M059J (cell line): ENCODE results near the gene PUM2. TPM values are rescaled to one million over a fixed set of nuclear protein-coding genes. Genes with fewer than 3 reads are reported as not detected.

Experiments
- DNase-seq: peaks from one replicate; pipeline ENCODE4 v3.0.0-alpha.2; 2012; ENCODE audit warnings: low read depth
- total RNA-seq: library from RNA; depleted of rRNA; stranded (reverse); fragments of >200 nt; shearing (Covaris generic); gene quantifications from 2 replicates; pipeline ENCODE4 v1.2.3, GENCODE V29; 2014; rRNA removed

PUM2 gene
- total RNA-seq, 1 experiment from 2014 or later, result 25.6 TPM

DNA sequence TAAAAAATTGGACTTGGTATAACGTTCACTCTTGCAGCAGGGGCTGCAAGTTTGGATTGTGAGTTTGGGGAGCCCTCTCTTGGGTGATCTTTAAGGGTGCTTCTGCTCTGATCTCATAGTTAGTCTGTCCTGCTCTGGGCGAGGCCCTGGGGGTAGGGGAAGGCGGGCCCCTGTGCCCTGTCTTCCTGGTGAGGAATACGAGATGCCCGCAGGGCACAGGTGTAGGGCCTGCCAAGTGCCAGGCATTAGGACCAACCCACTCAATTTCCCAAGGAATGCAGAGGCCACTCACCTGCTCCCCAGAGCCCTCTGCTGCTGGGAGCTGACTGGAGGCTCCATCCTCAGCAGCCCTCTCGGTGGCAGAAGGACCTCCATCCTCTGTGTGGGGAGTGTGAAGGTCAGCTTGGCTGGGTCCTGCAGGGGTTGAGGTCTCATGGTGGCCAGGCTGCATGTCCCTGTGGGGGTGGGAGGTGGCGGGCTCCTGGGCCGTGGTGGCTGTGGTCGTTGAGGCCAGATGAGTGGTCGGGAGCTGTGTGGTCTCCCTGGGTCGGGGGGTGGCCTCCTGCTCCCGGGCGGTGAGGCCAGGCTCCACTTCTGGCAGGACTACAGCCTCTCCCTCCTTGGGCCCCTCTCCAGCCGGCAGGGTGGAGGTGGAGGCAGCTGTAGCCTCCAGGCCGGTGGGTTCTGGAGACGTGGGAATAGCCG, 147.0 kb downstream of the PUM2 start:
- DNase-seq, result no peak

DNA sequence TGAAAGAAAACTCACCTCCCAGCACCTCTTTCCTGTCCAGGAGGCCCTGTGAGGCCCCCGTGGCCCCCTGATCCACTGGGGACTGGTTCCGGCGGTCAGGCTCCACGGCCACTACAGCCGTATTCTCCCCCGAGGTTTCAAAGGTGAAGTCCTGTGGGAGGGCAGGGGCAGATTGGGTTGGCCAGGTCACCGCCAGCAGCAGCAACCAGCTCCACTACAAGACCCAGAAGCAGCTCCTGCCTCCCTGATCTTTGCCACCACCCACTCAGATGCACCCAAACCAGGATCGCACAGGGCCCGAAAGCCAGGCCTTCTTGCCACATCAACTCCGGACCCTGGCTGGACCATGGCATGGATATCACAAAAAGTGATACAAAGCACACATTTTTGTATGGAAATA, 147.6 kb downstream of the PUM2 start:
- DNase-seq, result no peak

DNA sequence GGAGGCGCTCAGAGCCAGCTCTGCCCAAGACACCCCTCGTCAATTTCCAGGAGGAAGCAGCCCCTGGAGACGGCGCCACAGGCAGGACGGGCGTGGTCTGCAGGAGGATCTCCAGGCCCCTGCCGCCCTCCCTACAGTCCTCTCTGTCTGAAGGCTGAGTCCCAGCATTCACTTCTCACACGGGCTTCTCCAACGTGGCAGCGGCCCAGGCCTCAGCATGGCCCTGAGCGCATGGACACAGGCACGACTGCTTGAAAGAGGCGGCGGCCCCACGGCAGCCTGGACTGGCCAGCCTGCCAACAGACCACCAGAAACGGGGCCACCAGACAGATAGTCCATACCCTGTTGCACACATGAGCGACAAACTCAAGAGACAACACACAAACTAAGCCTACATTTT, 149.0 kb downstream of the PUM2 start:
- DNase-seq, result no peak

DNA sequence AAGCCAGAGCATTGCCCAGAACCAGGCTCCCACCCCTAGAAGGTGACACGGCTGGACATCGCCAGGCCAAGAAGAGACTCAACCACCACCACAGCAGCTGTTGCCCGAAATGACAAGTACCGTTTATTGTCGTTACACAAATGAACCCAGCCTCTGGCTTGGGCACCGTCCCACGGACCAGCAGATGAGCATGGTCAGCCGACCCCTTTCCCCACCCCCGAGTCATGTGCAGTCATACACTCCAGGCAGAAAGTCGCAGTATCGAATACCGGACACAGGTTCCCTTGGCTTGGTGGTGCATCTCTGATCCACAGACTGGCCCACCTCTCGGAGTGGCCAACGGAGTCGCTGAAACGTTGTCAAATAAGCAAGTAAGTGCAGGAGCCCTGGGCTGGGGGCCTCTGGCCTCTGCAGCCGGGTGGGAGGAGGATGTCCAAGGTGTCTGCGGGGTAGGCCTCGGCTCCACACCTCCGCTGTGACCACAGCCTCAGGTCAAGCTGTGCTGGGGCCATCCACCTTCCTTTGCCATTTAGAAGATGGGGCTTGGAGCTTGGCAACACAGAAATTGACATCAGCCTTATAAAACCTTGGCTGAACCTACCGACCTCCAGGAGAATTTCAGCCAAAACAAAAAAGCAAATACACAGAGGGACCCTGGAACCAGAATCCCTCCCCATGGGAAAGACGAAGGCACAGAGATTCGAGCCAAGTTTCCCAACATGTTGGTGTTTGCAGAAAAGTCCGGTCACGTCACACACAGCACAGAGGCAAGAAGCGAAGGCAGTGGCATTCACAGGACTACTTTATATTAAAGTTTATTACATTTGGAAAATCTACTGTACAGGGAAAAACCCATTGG, 149.7 kb downstream of the PUM2 start:
- DNase-seq, result no peak

DNA sequence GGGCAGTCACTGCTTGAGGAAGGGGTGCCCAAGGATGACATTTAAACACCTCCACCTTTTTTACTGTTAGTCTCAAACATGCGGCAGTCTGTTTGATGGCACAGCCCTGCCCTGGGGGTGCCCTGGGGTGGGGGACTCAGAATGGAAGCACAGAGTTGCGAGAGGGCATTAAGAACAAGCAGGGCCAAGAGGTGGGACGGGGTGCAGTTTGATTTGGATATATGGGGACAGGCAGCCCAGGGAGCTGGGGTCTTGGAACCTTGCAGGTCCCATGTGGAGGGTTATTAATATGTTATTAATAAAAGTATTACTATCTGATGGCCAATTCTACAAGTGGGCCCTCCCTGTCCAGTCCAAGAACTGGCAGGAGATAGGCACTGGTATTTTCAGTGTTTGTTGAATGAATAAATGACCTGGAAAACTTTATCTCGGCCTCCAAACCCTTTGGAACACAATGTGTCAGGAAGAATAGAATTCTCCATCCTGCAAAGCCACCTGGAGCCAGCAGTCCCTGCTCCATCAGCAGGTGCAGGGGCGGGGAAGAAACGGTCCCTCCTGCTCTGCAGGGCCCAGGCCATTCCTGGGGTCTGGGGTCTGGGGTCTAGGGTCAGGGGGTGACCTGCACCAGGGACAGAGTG, 150.9 kb downstream of the PUM2 start:
- DNase-seq, result no peak

DNA sequence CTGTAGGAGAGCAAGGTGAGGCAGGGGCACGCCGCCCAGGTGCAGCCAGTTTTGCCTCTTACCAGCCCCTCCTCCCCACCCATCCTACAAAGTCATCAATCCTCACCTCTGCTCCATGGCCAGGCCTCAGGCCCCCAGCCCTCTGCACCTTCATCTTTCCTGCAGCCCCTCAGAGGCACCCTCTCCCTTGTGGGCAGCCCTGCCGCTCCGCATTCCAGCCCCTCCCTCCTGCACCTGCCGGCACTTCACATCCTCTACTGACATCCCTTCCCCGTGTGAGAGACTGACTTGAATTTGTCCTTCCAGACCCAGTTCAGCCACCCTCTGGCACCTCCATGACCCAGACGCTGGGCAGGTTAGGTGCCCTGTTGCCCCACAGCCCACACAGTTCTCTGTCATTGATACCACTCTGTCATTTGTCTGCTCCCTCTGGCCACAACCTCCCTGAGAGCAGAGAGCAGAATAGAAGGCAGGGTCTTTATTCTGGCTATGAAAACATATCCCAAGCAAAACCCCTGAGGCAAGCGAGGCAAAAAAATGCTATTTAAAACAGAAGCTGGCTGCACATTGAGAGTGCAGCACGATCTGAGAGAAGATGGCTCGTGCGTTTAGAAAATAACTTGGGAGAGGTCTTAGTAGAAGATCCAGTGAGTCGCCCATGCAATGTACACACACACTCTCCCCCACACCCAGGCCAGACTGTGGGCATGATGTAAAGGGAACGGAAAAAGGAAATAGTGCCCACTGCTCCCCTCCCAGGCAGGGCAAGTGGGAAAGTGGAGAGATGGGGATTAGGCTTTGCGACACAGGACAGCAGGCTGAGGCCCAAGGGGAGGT, 151.6 kb downstream of the PUM2 start:
- no peak for DNase-seq

Other genes with a start within 250 kb of the PUM2 start
- gene SDC1, start 125.7 kb downstream of the PUM2 start, total RNA-seq, result 83.3 and 127 TPM in 2 replicates
- gene RHOB, start 96.2 kb upstream of the PUM2 start, total RNA-seq, result 81.9 and 102 TPM in 2 replicates